ENCODE results near the gene PROS1. TPM values are rescaled to one million over a fixed set of nuclear protein-coding genes. Genes with fewer than 3 reads are reported as not detected.
"Not testable (repeated sequence)": the region's sequence is repeated elsewhere in the genome, so short reads cannot be mapped to it uniquely, and the experiment has no call there.

PROS1 gene
- total RNA-seq, 1 experiment from 2014 or later, result 23.4 TPM

GRCh38 chr3:93904568-93904967 lies 69.1 kb downstream of the PROS1 start:
- DNase-seq, result no peak
- no peaks in the 10 kb centered on the region for H3K36me3 Mint-ChIP-seq (ENCODE audit: insufficient read depth, unreplicated experiment)
- ChIA-PET POLR2A (no interaction called here), CTCF (no interaction called here)
- Histone ChIP-seq H3K27me3 (replicated peaks; ENCODE audit: control insufficient read depth, insufficient read depth, low read length) (no peaks in the 10 kb centered on the region), H3K4me1 (no peaks in the 10 kb centered on the region), H3K9me3 (no peaks in the 10 kb centered on the region), H3K36me3 (ENCODE audit: control insufficient read depth, insufficient read depth, low read length) (no peaks in the 10 kb centered on the region), H3K4me3 (ENCODE audit: low read depth, low read length) (no peak overlapping the region)
- intact Hi-C loops (cut with micrococcal nuclease; ENCODE audit: unreplicated experiment), result loop anchor here (10.0 kb wide), 1 partner anchor 70 kb away; the partner anchor contains the start of gene PROS1
- no TSS peak for BruUV-seq (replicated peaks)
- H3K27ac Mint-ChIP-seq (ENCODE audit: unreplicated experiment), result no peak overlapping the region
- H3K9me3 Mint-ChIP-seq (ENCODE audit: unreplicated experiment), result no peaks in the 10 kb centered on the region
- no peak overlapping the region for H3K4me3 Mint-ChIP-seq (ENCODE audit: unreplicated experiment)
- H3K4me1 Mint-ChIP-seq (ENCODE audit: low read depth, unreplicated experiment), result no peaks in the 10 kb centered on the region
- no peaks in the 10 kb centered on the region for H3K27me3 Mint-ChIP-seq (ENCODE audit: insufficient read depth, unreplicated experiment)
- TF ChIP-seq, protein P1, sequence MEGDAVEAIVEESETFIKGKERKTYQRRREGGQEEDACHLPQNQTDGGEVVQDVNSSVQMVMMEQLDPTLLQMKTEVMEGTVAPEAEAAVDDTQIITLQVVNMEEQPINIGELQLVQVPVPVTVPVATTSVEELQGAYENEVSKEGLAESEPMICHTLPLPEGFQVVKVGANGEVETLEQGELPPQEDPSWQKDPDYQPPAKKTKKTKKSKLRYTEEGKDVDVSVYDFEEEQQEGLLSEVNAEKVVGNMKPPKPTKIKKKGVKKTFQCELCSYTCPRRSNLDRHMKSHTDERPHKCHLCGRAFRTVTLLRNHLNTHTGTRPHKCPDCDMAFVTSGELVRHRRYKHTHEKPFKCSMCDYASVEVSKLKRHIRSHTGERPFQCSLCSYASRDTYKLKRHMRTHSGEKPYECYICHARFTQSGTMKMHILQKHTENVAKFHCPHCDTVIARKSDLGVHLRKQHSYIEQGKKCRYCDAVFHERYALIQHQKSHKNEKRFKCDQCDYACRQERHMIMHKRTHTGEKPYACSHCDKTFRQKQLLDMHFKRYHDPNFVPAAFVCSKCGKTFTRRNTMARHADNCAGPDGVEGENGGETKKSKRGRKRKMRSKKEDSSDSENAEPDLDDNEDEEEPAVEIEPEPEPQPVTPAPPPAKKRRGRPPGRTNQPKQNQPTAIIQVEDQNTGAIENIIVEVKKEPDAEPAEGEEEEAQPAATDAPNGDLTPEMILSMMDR (IDR thresholded peaks at IDR 0.05; ENCODE audit: insufficient read depth in 1 of 2, low read depth in 1 of 2, low read length in 1 of 2, severe bottlenecking in 1 of 2, unreplicated experiment in 1 of 2), result no peak

DNA sequence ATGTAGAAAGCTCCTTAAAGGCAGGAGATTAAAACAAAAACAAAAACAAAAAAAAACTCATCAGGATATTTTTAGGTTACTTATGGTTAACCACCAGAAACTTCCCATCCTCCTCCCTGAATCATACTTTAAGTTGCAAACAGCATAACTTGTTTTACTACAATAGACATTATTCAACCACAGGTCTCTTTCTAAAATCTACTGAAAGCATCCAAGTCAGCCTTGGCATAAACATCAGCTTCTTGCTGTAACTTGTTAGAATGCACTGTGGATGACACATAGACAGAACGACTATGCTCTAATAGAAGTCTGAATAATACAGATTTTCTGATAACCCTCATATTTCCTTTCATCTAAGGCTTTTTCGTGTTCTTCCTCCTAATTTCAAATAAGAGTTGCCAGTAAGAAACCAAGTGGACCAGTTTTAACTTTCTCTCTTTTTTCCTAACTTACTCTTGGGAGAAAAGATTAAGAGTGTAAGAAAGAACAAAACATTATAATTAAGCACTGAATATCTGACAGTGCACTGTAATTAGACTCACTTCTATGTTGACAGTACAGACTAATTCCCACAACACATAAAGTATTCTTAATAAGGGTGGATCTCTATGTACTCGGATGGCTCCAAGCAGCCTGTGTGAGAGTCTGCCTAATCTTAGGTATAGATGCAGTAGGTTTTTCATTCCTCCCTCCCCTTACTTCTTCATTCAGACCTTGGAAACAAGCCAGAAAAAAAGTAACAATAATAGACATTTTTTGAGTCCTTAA lies 95.3 kb downstream of the PROS1 start:
- H3K4me1 Mint-ChIP-seq (ENCODE audit: low read depth, unreplicated experiment); H3K27me3 ChIP-seq (replicated peaks; ENCODE audit: control insufficient read depth, insufficient read depth, low read length); CTCF ChIA-PET; H3K36me3 Mint-ChIP-seq (ENCODE audit: insufficient read depth, unreplicated experiment); H3K27ac Mint-ChIP-seq (ENCODE audit: unreplicated experiment); POLR2A ChIA-PET; H3K36me3 ChIP-seq (ENCODE audit: control insufficient read depth, insufficient read depth, low read length); H3K9me3 ChIP-seq; intact Hi-C loops (cut with micrococcal nuclease; ENCODE audit: unreplicated experiment); DNase-seq; H3K4me3 Mint-ChIP-seq (ENCODE audit: unreplicated experiment); H3K27me3 Mint-ChIP-seq (ENCODE audit: insufficient read depth, unreplicated experiment); H3K9me3 Mint-ChIP-seq (ENCODE audit: unreplicated experiment); H3K4me3 ChIP-seq (ENCODE audit: low read depth, low read length); H3K4me1 ChIP-seq; BruUV-seq (replicated peaks): not testable (repeated sequence)

- H3K27me3 Mint-ChIP-seq (ENCODE audit: insufficient read depth, unreplicated experiment); H3K4me3 Mint-ChIP-seq (ENCODE audit: unreplicated experiment); H3K4me3 ChIP-seq (ENCODE audit: low read depth, low read length); H3K9me3 ChIP-seq; H3K27me3 ChIP-seq (replicated peaks; ENCODE audit: control insufficient read depth, insufficient read depth, low read length); H3K36me3 ChIP-seq (ENCODE audit: control insufficient read depth, insufficient read depth, low read length); H3K9me3 Mint-ChIP-seq (ENCODE audit: unreplicated experiment); H3K36me3 Mint-ChIP-seq (ENCODE audit: insufficient read depth, unreplicated experiment); POLR2A ChIA-PET; H3K4me1 Mint-ChIP-seq (ENCODE audit: low read depth, unreplicated experiment); H3K4me1 ChIP-seq; CTCF ChIA-PET; H3K27ac Mint-ChIP-seq (ENCODE audit: unreplicated experiment); DNase-seq; intact Hi-C loops (cut with micrococcal nuclease; ENCODE audit: unreplicated experiment); BruUV-seq (replicated peaks): not testable (repeated sequence)
Observed at GRCh38 chr3:93877427-93877826, 96.3 kb downstream of the PROS1 start.

GRCh38 chr3:93873412-93873811 lies 100.3 kb downstream of the PROS1 start:
- intact Hi-C loops (cut with micrococcal nuclease; ENCODE audit: unreplicated experiment); H3K9me3 Mint-ChIP-seq (ENCODE audit: unreplicated experiment); H3K9me3 ChIP-seq; H3K4me1 ChIP-seq; H3K36me3 ChIP-seq (ENCODE audit: control insufficient read depth, insufficient read depth, low read length); H3K36me3 Mint-ChIP-seq (ENCODE audit: insufficient read depth, unreplicated experiment); H3K4me3 Mint-ChIP-seq (ENCODE audit: unreplicated experiment); CTCF ChIA-PET; DNase-seq; H3K4me3 ChIP-seq (ENCODE audit: low read depth, low read length); H3K27me3 ChIP-seq (replicated peaks; ENCODE audit: control insufficient read depth, insufficient read depth, low read length); H3K27ac Mint-ChIP-seq (ENCODE audit: unreplicated experiment); H3K27me3 Mint-ChIP-seq (ENCODE audit: insufficient read depth, unreplicated experiment); POLR2A ChIA-PET; H3K4me1 Mint-ChIP-seq (ENCODE audit: low read depth, unreplicated experiment): not testable (repeated sequence)
- BruUV-seq (replicated peaks), result TSS peak; percentile 92
